ENCODE measurements around the gene RIPOR3. TPM values are rescaled to one million over a fixed set of nuclear protein-coding genes. Genes with fewer than 3 reads are reported as not detected.

Gene RIPOR3
- polyA plus RNA-seq, 1 experiment, result 11.5 TPM

DNA sequence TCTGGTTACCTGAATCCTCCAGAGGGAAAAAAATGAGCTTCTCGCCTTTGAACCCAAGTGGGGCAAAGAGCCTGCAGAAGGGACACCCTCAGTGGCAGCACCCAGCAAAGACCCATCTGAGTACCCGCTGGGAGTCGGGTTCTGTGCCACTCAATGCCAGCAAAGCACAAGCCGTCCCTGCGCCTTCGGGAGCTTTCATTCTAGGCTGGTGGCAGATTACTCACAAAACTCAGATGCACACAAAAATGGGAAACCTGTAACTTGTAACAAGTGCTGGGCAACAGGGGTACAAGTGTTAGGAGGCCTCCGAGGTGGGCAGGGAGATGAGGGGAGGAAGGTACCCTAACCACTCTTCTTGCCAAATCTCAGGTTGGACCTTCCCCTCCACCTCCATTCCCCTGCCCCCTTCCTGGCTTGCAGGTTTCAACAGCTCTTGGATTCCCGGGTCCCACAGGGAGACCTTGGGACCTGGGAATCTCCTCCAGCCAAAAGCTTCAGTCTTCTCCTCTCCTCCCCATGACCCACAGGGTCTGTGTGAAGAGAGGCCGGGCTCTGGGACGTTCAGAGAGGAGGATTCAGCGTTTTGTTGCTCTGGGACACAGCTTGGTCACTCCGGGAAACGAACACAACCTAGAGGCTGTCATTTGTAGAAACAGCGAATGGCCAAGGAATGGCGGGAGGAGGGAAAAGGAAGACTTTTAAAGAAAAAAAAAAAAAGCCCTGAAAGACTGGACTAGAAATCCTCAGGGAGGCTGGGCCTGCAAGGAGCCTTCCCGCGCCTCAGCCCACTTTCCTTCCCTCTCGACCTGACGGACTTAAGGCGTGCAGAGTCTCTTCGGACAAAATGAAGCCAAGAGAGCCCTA lies 38.8 kb upstream of the RIPOR3 start:
- ChIA-PET POLR2A (no interaction called here), CTCF (interaction anchor here (0.7 to 2.2 kb wide), 3 partner anchors 19 to 216 kb away, joined by 3 to 9 read pairs (median 5); no protein-coding TSS in a partner anchor)
- no peaks in the 10 kb centered on the region for H3K9me3 ChIP-seq (ENCODE audit: control insufficient read depth, insufficient read depth, low read length)
- peaks cover 2% of the 10 kb centered on the region for H3K27me3 ChIP-seq (ENCODE audit: control insufficient read depth, insufficient read depth, low read length)
- TF ChIP-seq CTCF (IDR thresholded peaks at IDR 0.05; ENCODE audit: low read depth, low read length), result no peak
- peak overlapping the region; percentile 31 for H3K27ac ChIP-seq (ENCODE audit: low read depth, low read length)
- peak overlapping the region; percentile 74 for H3K4me3 ChIP-seq (ENCODE audit: low read depth, low read length)
- DNase-seq (ENCODE audit: low read depth, low spot score), result no peak

DNA sequence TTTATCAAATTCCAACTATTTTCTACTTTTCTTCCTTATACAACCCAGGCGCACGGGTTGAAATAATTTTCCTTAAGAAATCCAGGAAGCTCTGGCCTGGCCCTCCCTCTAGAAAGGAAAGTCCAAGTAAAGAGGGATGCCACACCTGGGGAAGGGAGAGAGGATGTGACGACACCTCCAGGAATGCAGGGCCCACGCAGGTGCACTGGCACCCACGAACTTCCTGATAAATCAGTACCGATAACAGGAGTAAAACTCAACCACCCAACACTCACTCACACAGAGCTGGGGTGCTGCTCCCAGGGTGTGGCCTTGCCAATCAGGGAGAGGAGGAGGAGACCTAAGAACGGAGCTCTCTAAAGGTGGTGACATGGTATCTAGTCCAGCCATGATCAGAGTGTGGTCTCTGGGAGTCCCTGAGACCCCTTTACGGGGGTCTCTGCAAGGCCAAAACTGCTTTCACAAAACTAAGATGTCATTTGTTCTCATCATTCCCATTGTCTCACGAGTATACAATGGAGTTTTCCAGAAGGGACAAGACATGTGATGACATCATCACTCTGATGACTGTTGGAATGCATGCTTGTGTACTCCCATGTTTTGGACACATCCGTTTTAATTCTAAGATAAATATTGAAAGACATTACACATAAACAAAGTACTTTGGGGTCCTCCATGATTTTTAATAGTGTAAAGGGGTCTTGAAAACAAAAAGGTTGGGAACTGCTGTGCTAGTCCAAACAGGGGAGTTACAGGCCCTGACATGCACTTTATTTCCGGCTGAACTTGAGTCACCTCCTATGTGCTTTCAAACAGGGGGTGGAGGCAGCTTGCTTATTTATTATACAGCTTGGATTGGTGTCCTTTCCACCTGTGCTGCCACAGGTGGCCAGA lies 37.9 kb upstream of the RIPOR3 start:
- H3K27ac ChIP-seq (ENCODE audit: low read depth, low read length), result peak overlapping the region; percentile 21
- TF ChIP-seq CTCF (IDR thresholded peaks at IDR 0.05; ENCODE audit: low read depth, low read length), result no peak
- no peak overlapping the region for H3K4me3 ChIP-seq (ENCODE audit: low read depth, low read length)
- CTCF ChIA-PET, result interaction anchor here (1.3 to 2.2 kb wide), 3 partner anchors 15 to 93 kb away, joined by 5 to 9 read pairs (median 9); no protein-coding TSS in a partner anchor
- peaks cover 2% of the 10 kb centered on the region for H3K27me3 ChIP-seq (ENCODE audit: control insufficient read depth, insufficient read depth, low read length)
- POLR2A ChIA-PET, result interaction anchor here (0.5 kb wide), 1 partner anchor 107 kb away, joined by 3 read pairs; no protein-coding TSS in a partner anchor
- no peaks in the 10 kb centered on the region for H3K9me3 ChIP-seq (ENCODE audit: control insufficient read depth, insufficient read depth, low read length)
- no peak for DNase-seq (ENCODE audit: low read depth, low spot score)

DNA sequence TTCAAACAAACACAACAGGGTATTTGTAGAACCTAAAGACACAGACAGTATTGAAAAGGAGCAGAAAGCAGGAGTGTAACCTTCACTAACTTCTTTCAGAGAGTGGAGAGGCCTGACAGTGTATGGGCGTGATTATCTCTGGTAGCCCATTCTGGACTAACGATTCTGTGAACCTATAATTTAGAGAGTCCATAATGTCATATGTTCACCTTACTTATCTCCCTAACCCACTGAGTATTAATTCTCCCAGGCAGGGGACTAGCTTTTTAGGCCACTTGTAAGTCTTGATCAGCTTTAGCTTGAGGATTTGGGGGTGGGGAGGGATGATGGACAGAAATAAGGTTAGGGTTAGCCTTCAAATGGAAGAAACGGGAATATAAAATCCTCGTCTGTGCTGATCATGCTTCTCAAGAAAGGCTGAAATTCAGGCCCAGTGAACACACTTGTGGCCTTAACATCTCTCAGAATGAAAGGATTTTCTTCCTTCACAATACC lies 37.2 kb upstream of the RIPOR3 start:
- Histone ChIP-seq H3K27me3 (ENCODE audit: control insufficient read depth, insufficient read depth, low read length) (peaks cover 2% of the 10 kb centered on the region), H3K9me3 (ENCODE audit: control insufficient read depth, insufficient read depth, low read length) (no peaks in the 10 kb centered on the region), H3K4me3 (ENCODE audit: low read depth, low read length) (no peak overlapping the region), H3K27ac (ENCODE audit: low read depth, low read length) (no peak overlapping the region)
- no peak for DNase-seq (ENCODE audit: low read depth, low spot score)
- ChIA-PET POLR2A (interaction anchor here (0.5 to 0.8 kb wide), 2 partner anchors 99 to 107 kb away, joined by 3 read pairs; no protein-coding TSS in a partner anchor), CTCF (interaction anchor here (1.0 to 1.8 kb wide), 4 partner anchors 15 to 92 kb away, joined by 3 to 9 read pairs (median 4); no protein-coding TSS in a partner anchor)
- no peak for TF ChIP-seq CTCF (IDR thresholded peaks at IDR 0.05; ENCODE audit: low read depth, low read length)

DNA sequence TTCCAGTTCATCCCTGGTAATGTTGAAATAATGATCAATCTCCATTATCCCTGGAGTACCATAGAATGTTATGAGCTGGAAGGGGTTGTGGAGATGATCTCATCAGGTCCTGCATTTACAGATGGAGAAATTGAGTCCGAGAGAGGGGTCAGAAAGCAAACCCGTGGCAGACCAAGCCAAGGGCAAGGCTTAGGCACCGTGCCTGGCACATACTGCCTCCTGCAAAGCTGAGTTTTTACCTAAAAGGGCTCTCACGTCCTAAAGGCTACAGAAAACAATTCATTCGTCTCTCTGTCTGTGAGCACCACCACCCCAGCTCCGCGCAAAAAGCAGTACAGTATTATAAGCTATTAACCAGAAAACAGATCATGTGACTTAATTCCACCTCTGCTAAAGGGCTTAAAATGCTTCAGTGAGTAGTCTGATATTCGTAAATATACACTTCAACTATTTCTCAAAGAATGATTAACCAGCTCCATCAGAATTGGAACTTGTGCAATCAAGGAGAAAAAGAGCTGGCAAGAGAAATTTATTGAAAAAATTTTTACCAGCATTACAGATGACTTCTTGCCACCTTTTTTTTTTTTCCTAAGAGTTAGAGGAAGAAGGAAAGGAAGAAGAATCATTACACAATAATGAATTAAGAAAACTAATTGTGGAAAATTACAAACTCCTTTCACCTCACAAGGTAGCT lies 36.6 kb upstream of the RIPOR3 start:
- H3K27me3 ChIP-seq (ENCODE audit: control insufficient read depth, insufficient read depth, low read length), result peaks cover 2% of the 10 kb centered on the region
- no peak overlapping the region for H3K27ac ChIP-seq (ENCODE audit: low read depth, low read length)
- no peak overlapping the region for H3K4me3 ChIP-seq (ENCODE audit: low read depth, low read length)
- TF ChIP-seq CTCF (IDR thresholded peaks at IDR 0.05; ENCODE audit: low read depth, low read length), result no peak
- DNase-seq (ENCODE audit: low read depth, low spot score), result no peak
- no peaks in the 10 kb centered on the region for H3K9me3 ChIP-seq (ENCODE audit: control insufficient read depth, insufficient read depth, low read length)
- ChIA-PET POLR2A (interaction anchor here (0.8 kb wide), 1 partner anchor 98 kb away, joined by 3 read pairs; no protein-coding TSS in a partner anchor), CTCF (interaction anchor here (0.6 to 1.8 kb wide), 5 partner anchors 15 to 1662 kb away, joined by 3 to 9 read pairs (median 5); no protein-coding TSS in a partner anchor)

Data from AG04450 (cell line).